GM18498 (cell line): ENCODE results near the gene PHC2.

Source experiments
- ATAC-seq: cut with Tn5 transposase; IDR thresholded peaks from one replicate; pipeline ENCODE4 v1.9.1; 2021; ENCODE audit warnings: mild to moderate bottlenecking, moderate library complexity; ENCODE audit not compliant: unreplicated experiment

Gene PHC2

GRCh38 chr1:33455539-33456501 lies 24.9 kb upstream of the PHC2 start:
- ATAC-seq, result peak; percentile 66

DNA sequence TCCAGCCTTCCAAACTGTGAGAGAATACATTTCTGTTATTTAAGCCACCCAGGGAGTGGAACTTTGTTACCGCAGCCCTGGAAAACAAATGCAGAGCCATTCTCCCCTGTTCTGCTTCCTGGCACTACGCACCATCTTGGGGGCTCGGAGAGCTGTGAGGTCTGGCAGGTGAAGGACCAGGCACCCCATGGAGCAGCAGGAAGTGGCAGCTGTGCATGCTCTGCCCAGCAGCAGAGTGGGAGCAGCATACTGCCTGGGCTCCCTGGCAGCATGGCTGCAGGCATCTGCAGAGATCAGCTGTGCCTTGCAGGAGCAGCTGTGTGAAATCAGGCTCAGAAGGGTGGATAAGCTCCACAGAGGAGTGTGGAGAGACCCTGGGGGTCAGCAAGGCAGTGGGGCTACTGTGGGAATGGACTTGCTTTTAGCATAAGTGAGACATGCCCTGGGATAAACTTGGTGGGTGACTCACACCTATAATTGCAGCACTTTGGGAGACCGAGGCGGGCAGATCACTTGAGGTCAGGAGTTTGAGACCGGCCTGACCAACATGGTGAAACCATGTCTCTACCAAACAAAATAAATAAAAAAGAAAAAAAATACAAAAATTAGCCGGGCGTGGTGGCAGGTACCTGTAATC lies 23.9 kb upstream of the PHC2 start:
- ATAC-seq, result no peak

DNA sequence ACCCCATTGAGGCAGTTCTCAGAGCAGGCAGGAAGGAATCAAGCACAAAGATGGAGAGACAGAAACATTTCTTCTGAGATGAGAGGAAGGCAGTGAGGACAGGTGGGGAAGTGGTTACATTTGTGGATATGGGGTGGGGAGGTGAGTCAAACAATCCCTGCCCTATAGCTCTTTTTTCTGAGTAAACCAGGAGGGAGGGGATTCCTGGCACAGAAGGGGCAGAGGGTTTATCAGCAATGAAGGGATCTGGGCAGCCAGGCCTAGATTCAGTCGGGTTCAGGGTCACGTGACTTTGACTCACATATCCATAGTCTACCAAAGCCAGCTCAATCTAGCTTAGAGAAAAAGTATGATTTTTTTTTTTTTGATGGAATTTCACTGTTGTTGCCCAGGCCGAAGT lies 15.7 kb upstream of the PHC2 start:
- no peak for ATAC-seq

- no peak for ATAC-seq
These were observed 14.2 kb upstream of the PHC2 start for GRCh38 chr1:33445108-33445507.

DNA sequence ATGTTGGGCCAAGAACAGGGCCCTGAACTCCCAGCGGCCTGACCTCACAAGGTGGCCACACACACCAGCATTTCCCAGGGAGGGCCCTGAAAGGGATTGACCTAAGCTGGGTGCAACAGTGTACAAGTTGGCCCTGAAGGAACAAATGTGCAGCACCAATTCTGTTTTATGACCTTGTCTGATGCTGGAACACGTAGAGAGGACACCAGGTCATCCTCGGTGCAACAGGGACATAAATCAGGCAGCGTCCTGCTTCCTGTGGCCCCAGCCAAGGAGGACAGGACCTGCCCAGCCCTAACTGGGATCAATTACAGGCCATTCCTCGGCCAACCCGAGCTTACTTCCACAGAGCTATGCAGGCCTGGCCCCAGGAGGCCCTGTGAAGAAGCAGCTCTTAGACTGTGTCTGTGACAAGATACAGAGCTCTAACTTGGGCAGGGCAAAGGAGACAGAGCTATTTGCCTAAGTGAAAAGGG lies 12.8 kb upstream of the PHC2 start:
- ATAC-seq, result no peak

DNA sequence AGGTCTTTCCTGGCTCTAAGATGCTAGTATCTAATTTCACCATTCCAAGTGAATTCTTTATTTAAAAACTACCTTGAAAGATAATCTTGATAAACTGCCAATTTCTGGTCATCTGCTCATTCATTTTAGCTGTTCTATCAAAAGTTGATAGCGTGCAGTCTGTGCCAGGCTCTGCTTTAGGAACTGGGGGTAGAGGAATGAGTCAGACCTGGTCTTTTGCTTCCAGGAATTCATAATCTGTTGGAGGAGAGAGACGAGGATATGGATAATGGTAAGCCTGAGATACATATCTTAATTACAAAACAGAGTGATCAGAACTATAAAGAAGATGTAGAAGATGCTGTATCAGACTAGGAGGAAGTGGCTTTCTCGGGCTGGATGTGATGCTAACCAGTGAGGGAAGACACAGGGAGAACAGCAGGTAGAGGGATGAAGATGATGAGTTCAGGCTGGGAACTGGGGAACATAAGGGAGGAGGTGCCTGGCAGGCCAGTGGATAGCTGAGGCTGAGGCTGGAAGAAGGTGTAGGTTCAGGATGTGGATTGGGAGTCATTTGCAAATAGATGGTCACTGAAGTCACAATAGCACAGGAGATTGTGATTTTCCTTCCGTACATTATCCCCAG lies 12.3 kb upstream of the PHC2 start:
- no peak for ATAC-seq

GRCh38 chr1:33442141-33442540 lies 11.2 kb upstream of the PHC2 start:
- no peak for ATAC-seq

DNA sequence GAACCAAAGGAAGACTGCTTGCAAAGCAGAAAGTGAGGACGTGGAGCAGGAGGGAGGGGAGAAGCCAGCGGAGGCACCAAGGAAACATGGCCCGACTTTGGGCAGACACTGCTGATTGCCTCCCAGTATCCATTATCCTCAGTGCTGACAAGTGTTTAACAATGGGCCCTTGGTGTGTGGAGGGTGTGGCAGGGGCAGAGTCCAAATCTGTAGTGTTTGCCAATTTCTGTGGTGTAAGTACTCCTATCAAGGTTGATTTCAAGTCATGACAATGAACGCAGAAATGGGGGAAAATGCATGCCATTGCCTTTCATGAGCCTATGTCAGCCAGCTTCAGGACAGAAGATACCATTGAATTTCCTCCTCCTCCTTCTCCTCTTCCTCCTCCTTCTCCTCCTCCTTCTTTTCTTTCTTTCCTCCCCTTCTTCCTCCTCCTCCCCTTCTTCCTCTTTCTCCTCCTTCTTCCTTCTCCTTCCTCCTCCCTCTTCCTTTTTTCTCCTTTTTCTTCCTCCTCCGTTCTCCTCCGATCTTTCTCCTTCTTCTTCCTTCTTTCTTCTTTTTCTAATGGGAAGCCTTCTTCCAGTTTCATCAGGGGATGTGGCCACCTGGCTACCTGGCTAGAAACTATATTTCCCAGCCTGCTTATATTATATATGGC lies 10.3 kb upstream of the PHC2 start:
- no peak for ATAC-seq

GRCh38 chr1:33439662-33440061 lies 8.8 kb upstream of the PHC2 start:
- no peak for ATAC-seq

GRCh38 chr1:33438364-33439160 lies 7.7 kb upstream of the PHC2 start:
- no peak for ATAC-seq

DNA sequence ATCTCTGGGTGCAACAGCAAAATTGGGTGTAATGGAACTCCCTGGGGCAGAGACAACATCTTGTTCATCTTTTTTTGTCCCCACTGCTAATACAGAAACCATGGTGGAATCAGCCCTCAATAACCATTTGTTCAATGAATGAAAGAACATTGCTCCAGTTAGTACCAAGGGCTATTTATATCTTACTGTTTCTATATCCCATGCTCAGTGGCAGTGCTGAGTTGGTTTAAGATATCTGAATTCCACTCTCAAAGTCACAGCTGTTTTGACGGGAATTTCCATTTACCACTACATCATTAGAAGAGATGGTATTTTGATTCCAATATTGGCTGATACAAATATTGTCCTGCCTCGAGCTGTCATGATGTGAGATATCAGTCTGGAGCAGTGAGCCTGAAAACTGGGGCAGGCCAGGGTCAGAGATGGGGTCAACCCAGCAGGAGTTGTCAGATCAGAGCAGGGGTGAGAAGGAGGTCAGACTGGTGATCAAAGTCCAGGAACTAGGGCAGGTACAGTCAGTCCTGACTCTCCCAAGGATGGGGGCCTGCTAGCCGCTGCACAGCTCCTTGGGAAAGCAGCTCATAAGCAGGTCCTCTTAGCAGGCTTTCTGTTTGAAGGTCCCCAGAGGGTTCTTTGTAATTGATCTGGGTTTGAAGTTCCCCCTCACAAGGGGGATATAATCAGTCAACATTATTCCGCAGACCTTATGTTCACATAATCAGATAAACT lies 5.8 kb upstream of the PHC2 start:
- ATAC-seq, result no peak

GRCh38 chr1:33435096-33435820 lies 4.4 kb upstream of the PHC2 start:
- ATAC-seq, result no peak

DNA sequence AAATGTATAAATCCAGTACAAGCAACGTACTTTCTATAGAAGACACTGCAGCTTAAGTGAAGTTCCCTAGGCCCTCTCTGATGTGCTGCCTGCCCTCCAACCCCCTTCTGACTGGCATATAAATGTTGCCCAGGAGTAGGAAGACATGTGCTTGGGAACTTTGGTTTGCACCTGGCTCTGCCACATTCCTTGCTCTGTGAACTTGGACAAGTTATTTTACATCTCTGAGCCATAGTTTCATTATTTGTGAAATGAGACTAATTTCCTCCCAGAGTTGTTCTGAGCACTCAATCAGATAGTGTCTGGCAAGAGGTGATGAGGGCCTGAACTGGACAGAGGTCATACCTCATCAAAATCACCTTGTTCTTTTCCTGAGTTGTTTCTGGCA lies 3.5 kb upstream of the PHC2 start:
- ATAC-seq, result no peak

GRCh38 chr1:33433509-33434362 lies 2.8 kb upstream of the PHC2 start:
- no peak for ATAC-seq

- ATAC-seq, result no peak
These were observed 821 bp downstream of the PHC2 start for GRCh38 chr1:33429856-33430691.

DNA sequence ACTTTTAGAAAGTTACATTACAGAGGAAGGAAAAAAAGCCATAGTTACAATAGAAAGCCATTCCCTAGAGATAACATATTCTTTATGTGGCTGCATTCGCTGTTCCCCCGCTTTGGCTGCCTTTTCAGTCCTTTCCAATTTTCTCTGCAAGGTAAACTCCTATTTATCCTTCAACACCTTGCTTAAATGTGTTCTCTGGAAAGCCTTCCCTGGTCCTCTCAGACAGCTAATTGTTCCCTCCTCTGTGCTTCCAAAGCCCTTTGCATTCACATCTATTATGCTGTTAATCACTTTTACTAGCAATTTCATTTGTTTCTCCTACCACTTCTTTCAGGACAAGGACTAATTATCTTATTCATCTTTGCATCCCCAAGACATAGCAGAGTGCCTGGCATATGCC lies 1.6 kb downstream of the PHC2 start:
- ATAC-seq, result no peak

GRCh38 chr1:33428661-33429060 lies 2.2 kb downstream of the PHC2 start:
- ATAC-seq, result no peak
